Liver (tissue), 9 donors: ENCODE data around the gene STAP2. TPM values are rescaled to one million over a fixed set of nuclear protein-coding genes. Genes with fewer than 3 reads are reported as not detected.

Source experiments
- DNase-seq: peaks from one replicate; pipeline ENCODE4 v3.0.0-alpha.2; 2017; ENCODE audit warnings: low spot score
- H3K27ac ChIP-seq, 2 donors: one replicate each; pipeline ENCODE4 v1.7.0; 2013; ENCODE audit warnings: inconsistent platforms in 2 of 2, low read length in 2 of 2, control low read depth in 1 of 2, low read depth in 1 of 2, mild to moderate bottlenecking in 1 of 2
- H3K27me3 ChIP-seq, 4 donors: one replicate each; pipeline versions ENCODE4 v1.6.1 to v1.7.0; 2013; ENCODE audit warnings: low read length in 3 of 4, inconsistent platforms in 1 of 4, mild to moderate bottlenecking in 1 of 4, moderate library complexity in 1 of 4; ENCODE audit not compliant: control insufficient read depth in 4 of 4, insufficient read depth in 4 of 4
- H3K36me3 ChIP-seq, 4 donors: one replicate each; pipeline versions ENCODE4 v1.6.1 to v1.7.0; 2013; ENCODE audit warnings: low read length in 3 of 4, mild to moderate bottlenecking in 3 of 4, low read depth in 1 of 4, moderate library complexity in 1 of 4; ENCODE audit not compliant: control insufficient read depth in 4 of 4, insufficient read depth in 3 of 4
- H3K4me1 ChIP-seq, 4 donors: one replicate each; pipeline versions ENCODE4 v1.6.1 to v1.7.0; 2013; ENCODE audit warnings: low read length in 3 of 4, mild to moderate bottlenecking in 3 of 4, moderate library complexity in 1 of 4; ENCODE audit not compliant: control insufficient read depth in 4 of 4, insufficient read depth in 4 of 4
- H3K4me3 ChIP-seq, 3 donors: one replicate each; pipeline versions ENCODE4 v1.6.1 to v1.7.0; 2013; ENCODE audit warnings: low read length in 3 of 3, control low read depth in 1 of 3, low read depth in 1 of 3, mild to moderate bottlenecking in 1 of 3
- H3K9ac ChIP-seq, 2 donors: one replicate each; pipeline ENCODE4 v1.7.0; 2013; ENCODE audit warnings: low read length in 2 of 2, mild to moderate bottlenecking in 2 of 2, moderate library complexity in 2 of 2, control low read depth in 1 of 2, low read depth in 1 of 2
- H3K9me3 ChIP-seq, 4 donors: one replicate each; pipeline versions ENCODE4 v1.6.1 to v1.7.0; 2013; ENCODE audit warnings: low read length in 3 of 4; ENCODE audit not compliant: control insufficient read depth in 4 of 4
- ATF3 ChIP-seq: IDR thresholded peaks from 2 replicates; pipeline ENCODE4 v1.6.1; 2016; ENCODE audit warnings: antibody characterized with exemption
- CTCF ChIP-seq: fragments of 150-350 bp; IDR thresholded peaks from 2 replicates; pipeline ENCODE4 v1.5.1; 2017; ENCODE audit warnings: improper control_type of control experiment, low read depth, low read length; ENCODE audit not compliant: missing input control
- EGR1 ChIP-seq, 2 donors: IDR thresholded peaks; 2 replicates each; pipeline ENCODE4 v1.6.1; 2016 to 2018; ENCODE audit warnings: antibody characterized with exemption in 2 of 2, low read depth in 2 of 2
- FOXA1 ChIP-seq: IDR thresholded peaks from 2 replicates; pipeline ENCODE4 v1.6.1; 2016; ENCODE audit warnings: antibody characterized with exemption
- FOXA2 ChIP-seq: IDR thresholded peaks from 2 replicates; pipeline ENCODE4 v1.6.1; 2016; ENCODE audit warnings: antibody characterized with exemption
- GABPA ChIP-seq, 2 donors: IDR thresholded peaks in 1 of 2; conservative IDR thresholded peaks in 1 of 2; 2 replicates each; pipeline ENCODE4 v1.6.1; 2016; ENCODE audit warnings: antibody characterized with exemption in 2 of 2, mild to moderate bottlenecking in 1 of 2, moderate library complexity in 1 of 2
- HNF4A ChIP-seq, 2 donors: conservative IDR thresholded peaks; 2 replicates each; pipeline ENCODE4 v1.6.1; 2016; ENCODE audit warnings: antibody characterized with exemption in 2 of 2, mild to moderate bottlenecking in 2 of 2
- HNF4G ChIP-seq: IDR thresholded peaks from 2 replicates; pipeline ENCODE4 v1.6.1; 2016; ENCODE audit warnings: antibody characterized with exemption
- JUND ChIP-seq, 2 donors: IDR thresholded peaks; 2 replicates each; pipeline ENCODE4 v1.6.1; 2016; ENCODE audit warnings: antibody characterized with exemption in 2 of 2
- NR2F2 ChIP-seq: IDR thresholded peaks from 2 replicates; pipeline ENCODE4 v1.6.1; 2016; ENCODE audit warnings: antibody characterized with exemption
- RAD21 ChIP-seq, 2 donors: IDR thresholded peaks; 2 replicates each; pipeline ENCODE4 v1.6.1; 2016; ENCODE audit warnings: antibody characterized with exemption in 2 of 2, mild to moderate bottlenecking in 2 of 2
- RXRA ChIP-seq, 2 donors: IDR thresholded peaks; 2 replicates each; pipeline ENCODE4 v1.6.1; 2017 to 2018; ENCODE audit warnings: antibody characterized with exemption in 2 of 2, mild to moderate bottlenecking in 1 of 2
- SP1 ChIP-seq: IDR thresholded peaks from 2 replicates; pipeline ENCODE4 v1.6.1; 2018; ENCODE audit warnings: antibody characterized with exemption, mild to moderate bottlenecking
- TAF1 ChIP-seq: conservative IDR thresholded peaks from 2 replicates; pipeline ENCODE4 v1.6.1; 2016; ENCODE audit warnings: antibody characterized with exemption, mild to moderate bottlenecking
- YY1 ChIP-seq: IDR thresholded peaks from 2 replicates; pipeline ENCODE4 v1.6.1; 2016; ENCODE audit warnings: antibody characterized with exemption, mild to moderate bottlenecking
- ZBTB33 ChIP-seq: IDR thresholded peaks from 2 replicates; pipeline ENCODE4 v1.6.1; 2016; ENCODE audit warnings: antibody characterized with exemption
- WGBS: extraction: QIAGEN DNeasy Blood & Tissue Kit; methylation state at CpG from one replicate; pipeline ENCODE4 v1.1.7; 2013; 5-methylcytosine and 5-hydroxymethylcytosine counted together
- polyA plus RNA-seq, 2 donors: library from polyadenylated mRNA; stranded (reverse) in 1 of 2; unstranded in 1 of 2; fragments of 200-250 nt in 1 of 2; fragments of >200 nt in 1 of 2; fragmentation: Nextera tagmentation in 1 of 2; extraction: Ambion mirVana in 1 of 2; gene quantifications; one replicate each; pipeline versions ENCODE4 v1.2.1 to v1.2.3, GENCODE V29; 2013 to 2015
- total RNA-seq, 2 donors: library from RNA; depleted of rRNA; stranded (reverse); fragments of >200 nt; gene quantifications; one replicate each; pipeline ENCODE4 v1.2.3, GENCODE V29; 2014
- TF ChIP-seq, protein P1 (sequence below): IDR thresholded peaks from 2 replicates; pipeline ENCODE4 v1.6.1; 2016; ENCODE audit warnings: antibody characterized with exemption, mild to moderate bottlenecking
- TF ChIP-seq, protein P2 (sequence below): IDR thresholded peaks from 2 replicates; pipeline ENCODE4 v1.6.1; 2016; ENCODE audit warnings: antibody characterized with exemption
- donor health status: healthy.
- donor health status: healthy.
- donor health status: healthy.
- donor health status: healthy.
- donor health status: healthy.

The STAP2 gene
- total and polyA plus RNA-seq, 4 donors, result 8.6 to 26.4 (median 24.0) TPM

DNA sequence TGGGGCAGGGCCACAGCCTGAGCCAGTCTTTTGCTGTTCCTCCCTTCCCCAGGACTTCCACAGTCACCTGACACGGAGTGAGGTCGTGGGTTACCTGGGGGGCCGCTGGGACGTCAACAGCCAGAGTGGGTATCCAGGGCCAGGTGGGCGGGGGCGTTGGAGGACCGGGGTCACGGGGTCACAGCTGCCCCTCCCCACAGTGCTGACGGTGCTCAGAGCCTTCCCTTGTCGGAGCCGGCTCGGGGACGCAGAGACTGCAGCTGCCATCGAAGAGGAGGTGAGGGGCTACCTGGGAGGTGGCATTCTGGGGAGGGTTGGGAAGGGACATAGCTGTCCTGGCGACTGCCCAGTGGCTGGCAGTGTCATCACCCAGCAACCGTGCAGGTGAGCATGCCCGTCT, 16.3 kb upstream of the STAP2 start:
- no peaks in the 10 kb centered on the region for H3K27me3 ChIP-seq
- peaks cover 2 to 24% (median 11%) of the 10 kb centered on the region in 4 donors for H3K36me3 ChIP-seq
- 78% methylated on average over 17 of the region's 17 CpGs for WGBS
- no peak for DNase-seq
- H3K27ac ChIP-seq, result no peak overlapping the region
- peaks cover 0 to 7% (median 0%) of the 10 kb centered on the region in 4 donors for H3K4me1 ChIP-seq
- no peaks in the 10 kb centered on the region for H3K9me3 ChIP-seq
- TF ChIP-seq TAF1, result no peak
- no peak for TF ChIP-seq NR2F2
- no peak overlapping the region for H3K4me3 ChIP-seq
- H3K9ac ChIP-seq, result no peak overlapping the region

DNA sequence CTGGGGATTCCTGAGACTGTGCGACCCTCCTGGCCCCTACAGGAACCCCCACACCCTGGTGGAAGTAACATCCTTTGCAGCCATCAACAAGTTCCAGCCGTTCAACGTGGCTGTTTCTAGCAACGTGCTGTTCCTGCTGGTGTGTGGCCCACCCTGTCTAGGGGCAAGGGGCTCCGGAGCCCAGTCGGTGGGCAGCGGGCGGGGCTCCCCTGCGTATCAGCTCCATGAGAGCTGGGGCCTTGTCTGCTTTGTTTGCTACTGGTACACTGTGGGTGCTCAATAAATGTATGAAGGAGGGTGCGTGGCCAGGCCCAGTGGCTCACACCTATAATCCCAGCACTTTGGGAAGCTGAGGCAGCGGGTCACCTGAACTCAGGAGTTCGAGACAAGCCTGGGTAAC, 15.7 kb upstream of the STAP2 start:
- DNase-seq, result no peak
- Histone ChIP-seq H3K27ac (no peak overlapping the region), H3K36me3 (peaks cover 2 to 18% (median 6%) of the 10 kb centered on the region in 4 donors), H3K9ac (no peak overlapping the region), H3K9me3 (no peaks in the 10 kb centered on the region), H3K4me3 (no peak overlapping the region), H3K4me1 (peaks cover 0 to 7% (median 0%) of the 10 kb centered on the region in 4 donors), H3K27me3 (no peaks in the 10 kb centered on the region)
- TF ChIP-seq, protein P1, sequence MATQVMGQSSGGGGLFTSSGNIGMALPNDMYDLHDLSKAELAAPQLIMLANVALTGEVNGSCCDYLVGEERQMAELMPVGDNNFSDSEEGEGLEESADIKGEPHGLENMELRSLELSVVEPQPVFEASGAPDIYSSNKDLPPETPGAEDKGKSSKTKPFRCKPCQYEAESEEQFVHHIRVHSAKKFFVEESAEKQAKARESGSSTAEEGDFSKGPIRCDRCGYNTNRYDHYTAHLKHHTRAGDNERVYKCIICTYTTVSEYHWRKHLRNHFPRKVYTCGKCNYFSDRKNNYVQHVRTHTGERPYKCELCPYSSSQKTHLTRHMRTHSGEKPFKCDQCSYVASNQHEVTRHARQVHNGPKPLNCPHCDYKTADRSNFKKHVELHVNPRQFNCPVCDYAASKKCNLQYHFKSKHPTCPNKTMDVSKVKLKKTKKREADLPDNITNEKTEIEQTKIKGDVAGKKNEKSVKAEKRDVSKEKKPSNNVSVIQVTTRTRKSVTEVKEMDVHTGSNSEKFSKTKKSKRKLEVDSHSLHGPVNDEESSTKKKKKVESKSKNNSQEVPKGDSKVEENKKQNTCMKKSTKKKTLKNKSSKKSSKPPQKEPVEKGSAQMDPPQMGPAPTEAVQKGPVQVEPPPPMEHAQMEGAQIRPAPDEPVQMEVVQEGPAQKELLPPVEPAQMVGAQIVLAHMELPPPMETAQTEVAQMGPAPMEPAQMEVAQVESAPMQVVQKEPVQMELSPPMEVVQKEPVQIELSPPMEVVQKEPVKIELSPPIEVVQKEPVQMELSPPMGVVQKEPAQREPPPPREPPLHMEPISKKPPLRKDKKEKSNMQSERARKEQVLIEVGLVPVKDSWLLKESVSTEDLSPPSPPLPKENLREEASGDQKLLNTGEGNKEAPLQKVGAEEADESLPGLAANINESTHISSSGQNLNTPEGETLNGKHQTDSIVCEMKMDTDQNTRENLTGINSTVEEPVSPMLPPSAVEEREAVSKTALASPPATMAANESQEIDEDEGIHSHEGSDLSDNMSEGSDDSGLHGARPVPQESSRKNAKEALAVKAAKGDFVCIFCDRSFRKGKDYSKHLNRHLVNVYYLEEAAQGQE, result no peak
- TF ChIP-seq FOXA2 (no peak), RAD21 (IDR thresholded peaks at IDR 0.05) (no peak), CTCF (no peak), HNF4A (conservative IDR thresholded peaks at IDR 0.05) (no peak), HNF4G (no peak), EGR1 (IDR thresholded peaks at IDR 0.05; ENCODE audit: low read depth in 2 of 2) (no peak), GABPA (IDR thresholded peaks at IDR 0.05 in 1 of 2, conservative IDR thresholded peaks at IDR 0.05 in 1 of 2) (no peak), YY1 (no peak), RXRA (IDR thresholded peaks at IDR 0.05) (no peak), ZBTB33 (no peak), FOXA1 (no peak), ATF3 (no peak), SP1 (no peak), TAF1 (no peak), JUND (IDR thresholded peaks at IDR 0.05) (no peak), NR2F2 (no peak)
- TF ChIP-seq, protein P2, sequence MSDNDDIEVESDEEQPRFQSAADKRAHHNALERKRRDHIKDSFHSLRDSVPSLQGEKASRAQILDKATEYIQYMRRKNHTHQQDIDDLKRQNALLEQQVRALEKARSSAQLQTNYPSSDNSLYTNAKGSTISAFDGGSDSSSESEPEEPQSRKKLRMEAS, result no peak
- WGBS, result 90% methylated on average over 12 of the region's 12 CpGs
